GM19438 (cell line): ENCODE data around the gene HAUS7.

Experiments used
- ATAC-seq: cut with Tn5 transposase; IDR thresholded peaks from one replicate; pipeline ENCODE4 v1.9.1; 2021; ENCODE audit warnings: low read depth; ENCODE audit not compliant: unreplicated experiment

HAUS7 gene

GRCh38 chrX:153443476-153444332, 26.7 kb downstream of the HAUS7 start:
- ATAC-seq: no peak

- ATAC-seq: no peak
Measured at GRCh38 chrX:153442463-153442862, 27.9 kb downstream of the HAUS7 start.

GRCh38 chrX:153441981-153442380, 28.4 kb downstream of the HAUS7 start:
- no peak for ATAC-seq

- no peak for ATAC-seq
Measured at GRCh38 chrX:153441296-153441695, 29.1 kb downstream of the HAUS7 start.

GRCh38 chrX:153440556-153441135, 29.7 kb downstream of the HAUS7 start:
- no peak for ATAC-seq

- ATAC-seq: no peak
Measured at GRCh38 chrX:153439977-153440376, 30.4 kb downstream of the HAUS7 start.

GRCh38 chrX:153438532-153438931, 31.8 kb downstream of the HAUS7 start:
- no peak for ATAC-seq

- ATAC-seq: no peak
Measured at GRCh38 chrX:153435845-153436244, 34.5 kb downstream of the HAUS7 start.

GRCh38 chrX:153434801-153435200, 35.6 kb downstream of the HAUS7 start:
- no peak for ATAC-seq

- ATAC-seq: no peak
Measured at GRCh38 chrX:153433781-153434285, 36.5 kb downstream of the HAUS7 start.

- no peak for ATAC-seq
Measured at GRCh38 chrX:153433161-153433680, 37.2 kb downstream of the HAUS7 start.

GRCh38 chrX:153430796-153431195, 39.6 kb downstream of the HAUS7 start:
- no peak for ATAC-seq

GRCh38 chrX:153426204-153426603, 44.2 kb downstream of the HAUS7 start:
- ATAC-seq: no peak

- ATAC-seq: no peak
Measured at GRCh38 chrX:153423652-153424051, 46.7 kb downstream of the HAUS7 start.

GRCh38 chrX:153421856-153422255, 48.5 kb downstream of the HAUS7 start:
- no peak for ATAC-seq

- ATAC-seq: no peak
Measured at GRCh38 chrX:153420851-153421599, 49.4 kb downstream of the HAUS7 start.

- no peak for ATAC-seq
Measured at GRCh38 chrX:153417637-153418036, 52.7 kb downstream of the HAUS7 start.

- no peak for ATAC-seq
Measured at GRCh38 chrX:153416781-153417450, 53.5 kb downstream of the HAUS7 start.

GRCh38 chrX:153414856-153415510, 55.4 kb downstream of the HAUS7 start:
- ATAC-seq: no peak

GRCh38 chrX:153413731-153414130, 56.6 kb downstream of the HAUS7 start:
- no peak for ATAC-seq
